ENCODE measurements around the gene PLEKHG4B.
A peak's percentile ranks its signal among the peaks of the same experiment; 100 is the strongest.
"Not testable (repeated sequence)": the region's sequence is repeated elsewhere in the genome, so short reads cannot be mapped to it uniquely, and the experiment has no call there.

Gene PLEKHG4B

DNA sequence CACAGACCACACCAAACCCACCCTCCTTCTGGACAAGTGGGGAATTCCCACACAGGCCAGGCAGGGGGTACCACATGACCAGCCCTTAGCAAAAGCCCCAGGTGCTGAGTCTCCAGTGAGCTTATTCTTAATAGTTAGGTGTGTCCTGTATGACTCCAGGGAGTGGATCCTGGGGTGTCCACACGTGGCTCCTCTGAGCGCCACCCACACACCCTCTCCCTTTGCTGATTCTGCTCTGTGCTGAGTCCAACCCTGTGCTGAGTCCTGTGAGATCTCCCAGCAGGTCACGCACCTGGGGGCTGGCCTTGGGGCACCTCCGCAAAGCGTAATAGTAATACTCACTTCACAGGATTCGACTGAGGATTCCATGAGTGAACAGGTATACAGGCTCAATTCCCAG is 112.0 kb downstream of the PLEKHG4B start:
- ATAC-seq = no peak

- ATAC-seq = no peak
Measured at GRCh38 chr5:204462-204861, 112.5 kb downstream of the PLEKHG4B start.

DNA sequence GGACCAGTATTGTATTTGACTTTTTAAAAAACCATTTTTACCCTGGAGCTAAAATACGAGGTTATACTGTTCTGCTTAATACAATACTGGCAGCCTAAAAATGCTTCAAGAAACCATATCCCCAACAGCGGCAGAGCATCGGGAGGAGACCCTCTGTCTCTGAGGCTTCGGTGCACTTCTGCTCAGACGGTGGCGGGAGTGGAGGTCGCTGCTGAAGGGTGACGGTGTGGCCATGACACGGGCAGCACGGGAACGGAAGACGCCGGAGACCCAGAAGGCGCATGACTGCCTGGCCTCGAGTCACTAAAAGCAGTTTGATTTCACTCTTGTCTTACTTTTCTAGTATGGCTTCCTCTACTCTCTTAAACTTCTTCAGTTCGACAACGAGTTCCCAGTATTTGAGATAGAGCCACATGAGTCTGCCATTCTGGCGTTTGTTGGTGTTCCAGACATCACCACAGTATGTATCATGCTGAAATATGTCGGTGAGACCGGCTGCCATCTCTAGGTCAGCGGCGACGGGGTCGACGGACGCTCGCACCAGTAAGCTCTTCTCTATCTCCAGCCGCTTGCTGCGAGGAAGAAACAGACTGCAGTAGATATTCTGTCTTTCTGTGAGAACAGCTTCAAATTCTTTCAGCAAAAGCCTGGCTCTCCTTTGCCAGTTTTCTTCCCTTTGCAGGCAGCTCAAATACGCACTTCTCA is 113.2 kb downstream of the PLEKHG4B start:
- no peak for ATAC-seq

- ATAC-seq = no peak
Measured at GRCh38 chr5:206406-206805, 114.4 kb downstream of the PLEKHG4B start.

- ATAC-seq = no peak
Measured at GRCh38 chr5:206927-207536, 115.1 kb downstream of the PLEKHG4B start.

GRCh38 chr5:207599-207998 is 115.6 kb downstream of the PLEKHG4B start:
- ATAC-seq = no peak

DNA sequence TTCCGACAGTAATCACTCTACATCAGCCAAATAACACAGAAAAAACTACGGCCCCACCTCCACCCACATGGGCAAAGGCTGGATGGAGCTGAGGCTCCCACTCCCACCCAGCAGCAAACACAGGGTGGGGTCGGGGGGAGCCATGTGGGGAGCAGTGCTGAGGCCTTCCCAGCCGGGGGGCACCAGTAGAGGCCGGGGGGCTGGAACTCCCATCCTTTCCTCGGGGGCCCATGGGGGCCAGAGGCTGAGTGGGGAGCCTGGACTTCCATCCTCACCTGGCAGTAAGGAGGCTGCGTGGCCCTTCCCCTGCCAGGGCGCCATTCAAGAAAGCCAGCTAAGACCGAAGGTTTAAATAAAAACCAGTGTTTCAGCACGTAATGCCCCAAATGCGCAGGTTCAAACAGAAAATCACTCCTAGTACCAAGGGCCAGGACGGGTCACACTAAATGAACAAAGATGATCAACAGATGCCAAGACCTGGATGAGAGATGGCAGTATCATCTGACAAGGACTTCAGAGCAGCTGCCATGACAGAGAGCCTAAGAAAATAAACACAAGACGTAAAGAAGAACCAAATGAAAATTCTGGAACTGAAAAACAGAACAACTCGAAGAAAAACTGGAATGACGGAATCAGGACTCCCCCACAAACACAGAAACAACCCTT is 116.6 kb downstream of the PLEKHG4B start:
- ATAC-seq = no peak

DNA sequence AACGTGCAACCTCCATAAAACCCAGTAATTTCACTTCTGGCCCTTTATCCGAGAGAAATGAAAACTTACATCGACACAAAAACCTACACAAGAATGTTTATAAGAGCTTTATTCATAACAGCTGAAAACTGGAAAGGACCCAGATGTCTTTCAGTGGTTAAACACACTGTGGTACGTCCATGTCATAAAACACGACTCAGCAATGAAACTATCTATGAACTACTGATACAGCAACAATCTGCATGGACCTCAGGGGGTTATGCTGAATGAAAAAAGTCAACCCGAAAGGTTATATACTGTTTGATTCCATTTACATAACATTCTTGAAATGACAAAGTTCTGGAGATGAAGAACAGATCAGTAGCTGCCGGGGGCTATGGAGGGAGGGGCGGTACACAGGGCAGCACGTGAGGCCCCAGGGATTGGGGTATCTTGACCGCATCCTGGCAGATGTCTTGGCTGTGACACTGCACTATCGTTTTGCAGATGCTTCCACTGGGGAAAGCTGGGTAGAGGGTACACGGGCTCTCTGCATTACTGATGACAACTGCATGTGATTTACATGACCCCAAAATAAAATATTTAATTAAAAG is 121.9 kb downstream of the PLEKHG4B start:
- no peak for ATAC-seq

- ATAC-seq = peak in 1 of 2 donors; percentile 18
Measured at GRCh38 chr5:215256-215655, 123.3 kb downstream of the PLEKHG4B start.

- ATAC-seq = not testable (repeated sequence)
Measured at GRCh38 chr5:216076-216475, 124.1 kb downstream of the PLEKHG4B start.

DNA sequence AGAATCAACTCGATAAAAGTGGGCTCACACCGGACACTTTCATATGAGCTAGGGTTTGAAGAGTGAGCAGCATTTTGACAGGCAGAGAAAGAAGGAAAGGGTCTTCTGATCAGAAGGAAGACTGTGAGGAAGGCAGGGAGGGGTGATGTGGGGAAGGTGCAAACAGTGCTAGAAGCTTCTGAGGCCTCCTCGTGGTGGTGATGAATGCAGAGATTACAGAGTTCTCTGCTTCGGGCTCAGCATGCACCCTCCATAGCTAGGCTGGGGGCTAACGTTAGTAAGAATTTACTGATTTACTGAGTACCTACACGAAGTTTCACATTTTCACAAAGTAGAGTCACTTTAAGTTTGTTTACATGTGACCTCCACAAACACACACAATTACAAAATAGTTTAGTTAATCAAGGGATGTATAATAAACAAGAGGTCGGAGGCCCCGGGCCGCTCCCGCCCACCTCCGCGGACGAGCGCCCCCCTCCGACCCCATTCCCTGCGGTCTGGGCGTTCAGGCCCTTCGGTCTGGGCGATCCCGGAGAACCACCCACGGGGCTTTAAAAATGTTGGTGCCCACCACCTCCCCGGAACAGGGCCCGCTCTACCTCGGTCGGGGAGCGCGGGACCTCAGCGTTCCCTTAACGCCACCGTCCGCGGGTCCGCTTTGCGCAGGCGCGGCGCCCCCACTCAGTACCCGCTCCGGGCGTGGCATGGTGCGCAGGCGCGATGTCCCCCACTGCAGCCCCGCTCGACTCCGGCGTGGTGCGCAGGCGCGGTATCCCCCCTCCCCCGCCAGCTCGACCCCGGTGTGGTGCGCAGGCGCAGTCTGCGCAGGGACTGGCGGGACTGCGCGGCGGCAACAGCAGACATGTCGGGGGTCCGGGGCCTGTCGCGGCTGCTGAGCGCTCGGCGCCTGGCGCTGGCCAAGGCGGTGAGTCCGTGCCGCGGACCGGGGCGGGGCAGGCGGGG is 125.8 kb downstream of the PLEKHG4B start, which contains the start of the genes CCDC127 and SDHA:
Gene CCDC127, minus strand, starts transcription at position 660 of the 963 bp plus-strand sequence. CDS start 1,304 bp downstream, outside the sequence.
Gene SDHA, plus strand, starts transcription at position 827 of the 963 bp plus-strand sequence. Its CDS starts 36 bp downstream, at position 863.
- ATAC-seq = peak; percentile 81 to 84

DNA sequence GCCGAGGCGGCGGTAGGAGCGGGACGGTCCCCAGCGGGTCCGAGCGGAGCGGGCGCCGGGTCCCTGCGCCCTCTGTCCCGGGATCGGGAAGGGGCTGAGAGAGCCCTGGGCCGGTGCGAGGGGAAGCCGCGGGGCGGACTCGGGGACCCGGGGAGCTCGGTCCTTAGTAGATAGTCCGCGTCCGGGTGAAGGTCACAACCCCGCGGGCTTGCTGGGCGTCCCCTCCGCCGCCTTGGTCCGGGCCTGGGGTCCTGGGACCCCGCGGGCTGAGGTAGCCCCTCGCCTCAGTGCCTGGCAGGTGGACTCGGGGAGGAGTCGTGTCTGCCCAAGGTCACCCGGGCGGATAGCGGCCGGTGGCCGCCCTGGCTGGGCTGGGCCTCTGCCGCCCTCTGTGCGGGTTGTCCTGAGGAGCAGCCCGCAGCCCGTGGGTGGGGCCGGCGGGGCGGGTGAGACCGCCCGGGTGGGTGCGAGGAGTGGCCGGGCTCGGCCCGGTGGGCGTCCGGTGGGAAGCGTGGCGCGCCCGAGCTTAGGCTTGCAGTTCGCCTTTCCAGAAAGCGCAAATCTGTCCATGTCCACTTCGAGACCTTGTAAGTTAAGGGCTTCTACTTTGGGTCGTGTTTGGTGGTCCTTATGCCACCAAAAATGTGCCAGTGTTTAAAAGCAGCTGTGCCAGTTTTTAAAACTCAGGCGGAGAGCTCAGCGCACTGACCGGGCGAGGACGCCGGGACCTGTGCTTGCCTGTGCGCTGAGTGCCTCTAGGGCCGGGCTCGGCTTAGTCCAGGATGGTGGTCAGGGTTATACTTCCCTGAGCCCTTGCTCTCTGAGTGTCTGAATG is 126.7 kb downstream of the PLEKHG4B start:
- ATAC-seq = peak in 1 of 2 donors; percentile 15

DNA sequence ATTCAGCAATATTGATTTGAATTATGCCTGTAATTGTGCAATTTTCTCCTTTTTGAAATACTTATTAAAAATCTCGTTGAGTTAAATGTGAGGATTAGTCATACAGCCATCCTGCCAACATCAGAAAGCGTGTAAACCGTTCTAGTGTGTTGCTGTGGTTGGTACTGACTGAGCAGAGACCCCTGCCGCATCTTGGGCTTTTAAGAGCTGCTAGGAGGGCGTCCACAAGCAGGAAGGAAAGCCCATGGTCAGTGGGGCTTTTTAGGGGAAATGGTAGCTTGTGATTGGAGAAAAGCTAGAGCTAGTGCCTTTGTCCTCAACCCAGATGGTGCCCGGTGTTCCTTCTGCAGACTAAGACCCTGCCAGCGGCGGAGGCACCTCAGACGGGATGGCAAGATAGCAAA is 127.5 kb downstream of the PLEKHG4B start:
- ATAC-seq = peak; percentile 37 to 46

DNA sequence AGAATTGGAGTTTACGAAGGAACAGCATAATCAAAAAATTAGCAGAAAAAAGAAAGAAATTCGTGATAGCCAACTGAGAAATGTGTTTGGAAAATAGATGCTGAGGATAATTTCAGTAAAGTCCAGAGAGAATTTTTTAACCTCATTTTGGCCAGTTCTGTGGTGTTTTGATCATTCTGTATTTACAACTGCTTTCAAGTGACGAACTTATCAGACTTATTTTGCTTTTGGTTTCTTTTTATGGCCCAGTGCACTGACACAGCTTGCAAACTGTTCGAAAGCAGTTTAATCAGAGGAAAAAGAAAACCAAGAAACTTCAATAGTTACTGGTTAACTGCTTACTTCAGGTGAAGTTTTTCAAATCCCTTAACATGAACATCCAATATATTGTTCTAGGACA is 128.0 kb downstream of the PLEKHG4B start:
- ATAC-seq = peak; percentile 39 to 41

DNA sequence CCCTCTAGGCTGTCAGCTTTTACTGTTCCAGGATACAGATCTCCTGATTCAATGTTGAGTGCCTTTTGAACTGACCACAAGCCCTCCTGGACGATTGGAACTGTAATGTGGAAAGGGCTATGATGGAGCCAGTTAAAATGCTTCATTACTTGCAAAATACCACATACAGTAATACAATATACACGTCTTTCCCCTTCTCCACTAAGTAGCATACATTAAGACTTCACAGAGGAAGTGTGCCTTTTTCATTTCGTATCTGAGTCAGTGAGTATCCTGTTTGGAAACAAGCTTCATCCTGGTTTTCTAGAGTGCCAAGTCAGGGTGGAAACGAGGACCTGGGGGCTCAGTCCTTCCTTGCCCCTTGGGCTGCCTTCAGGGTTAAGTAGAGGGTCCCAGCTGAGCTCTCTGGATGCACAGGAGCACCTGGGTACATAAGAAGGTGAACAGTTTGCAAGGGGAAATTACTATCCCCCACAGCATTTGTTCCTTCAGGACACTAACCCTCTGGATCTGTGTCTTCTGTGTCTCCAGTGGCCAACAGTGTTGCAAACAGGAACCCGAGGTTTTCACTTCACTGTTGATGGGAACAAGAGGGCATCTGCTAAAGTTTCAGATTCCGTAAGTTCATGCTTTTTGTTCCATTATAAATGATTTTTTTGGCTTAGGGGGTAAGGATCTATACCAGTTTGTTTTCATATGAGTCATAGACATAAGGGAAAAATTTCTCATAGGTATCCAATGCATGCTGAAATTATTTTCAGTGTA is 131.2 kb downstream of the PLEKHG4B start:
- not testable (repeated sequence) for ATAC-seq

DNA sequence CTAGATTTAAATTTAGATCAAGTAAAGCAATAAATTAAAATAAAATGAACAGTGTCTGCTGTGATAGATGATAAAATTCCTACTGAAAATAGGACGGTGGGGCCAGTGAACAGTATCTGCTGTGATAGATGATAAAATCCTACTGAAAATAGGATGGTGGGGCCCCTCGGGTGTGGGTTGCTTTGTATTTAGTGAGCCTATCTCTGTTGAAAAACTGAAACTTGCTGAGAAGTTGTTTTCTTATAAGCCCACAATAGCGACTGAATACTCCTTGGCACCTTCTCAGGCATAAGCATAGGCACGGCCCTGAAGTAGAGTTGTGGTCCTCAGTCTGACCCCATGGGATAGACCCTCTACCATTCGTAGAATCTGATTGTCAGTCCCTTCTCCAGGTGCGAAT is 131.8 kb downstream of the PLEKHG4B start:
- no peak for ATAC-seq

GRCh38 chr5:225334-225733 is 133.4 kb downstream of the PLEKHG4B start:
- no peak for ATAC-seq

DNA sequence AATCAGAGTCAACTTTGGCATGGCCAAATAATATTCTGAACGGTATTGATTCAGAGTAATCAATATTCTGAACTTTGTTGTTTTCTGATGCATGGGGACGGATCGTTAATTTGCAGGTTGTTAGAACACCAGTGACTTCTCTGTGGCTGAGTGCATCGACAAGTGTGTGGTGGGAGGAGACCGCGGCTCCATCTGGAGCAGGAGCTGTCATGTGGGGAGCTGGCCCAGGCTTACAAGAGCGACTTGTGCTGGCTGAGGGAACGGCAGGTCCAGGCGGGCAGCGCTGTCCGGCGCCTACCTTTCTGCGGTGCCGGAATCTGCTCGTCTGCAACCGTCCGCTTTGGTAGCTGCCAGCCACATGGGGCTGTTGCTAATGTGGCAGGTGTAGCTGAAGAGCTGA is 135.4 kb downstream of the PLEKHG4B start:
- not testable (repeated sequence) for ATAC-seq

- no peak for ATAC-seq
Measured at GRCh38 chr5:228886-229285, 136.9 kb downstream of the PLEKHG4B start.

GRCh38 chr5:230711-231110 is 138.7 kb downstream of the PLEKHG4B start:
- ATAC-seq = no peak
